Measurements from ENCODE around the gene USP3.

The USP3 gene

GRCh38 chr15:63509056-63509954 is 4.9 kb downstream of the USP3 start:
- DNase-seq (ENCODE audit: extremely low read depth, insufficient read length) = no peak
- no peak overlapping the region for H3K4me3 ChIP-seq (replicated peaks; ENCODE audit: low read depth, low read length)

GRCh38 chr15:63509955-63510940 is 5.9 kb downstream of the USP3 start:
- Histone ChIP-seq H3K27me3 (replicated peaks; ENCODE audit: control insufficient read depth, insufficient read depth, low read length) (no peaks in the 10 kb centered on the region), H3K36me3 (ENCODE audit: control insufficient read depth, insufficient read depth, low read length) (no peaks in the 10 kb centered on the region), H3K4me3 (replicated peaks; ENCODE audit: low read depth, low read length) (no peak overlapping the region)
- no peak for TF ChIP-seq CTCF (IDR thresholded peaks at IDR 0.05; ENCODE audit: insufficient read depth, low read length, poor library complexity, severe bottlenecking)
- no peak for DNase-seq (ENCODE audit: extremely low read depth, insufficient read length)

More at GRCh38 chr15:63509056-63509954, 4.9 kb downstream of the USP3 start:
- TF ChIP-seq CTCF (IDR thresholded peaks at IDR 0.05; ENCODE audit: insufficient read depth, low read length, poor library complexity, severe bottlenecking) = no peak
- no peaks in the 10 kb centered on the region for H3K27me3 ChIP-seq (replicated peaks; ENCODE audit: control insufficient read depth, insufficient read depth, low read length)
- no peaks in the 10 kb centered on the region for H3K36me3 ChIP-seq (ENCODE audit: control insufficient read depth, insufficient read depth, low read length)

GRCh38 chr15:63512148-63512547 is 7.8 kb downstream of the USP3 start:
- DNase-seq (ENCODE audit: extremely low read depth, insufficient read length) = no peak
- no peaks in the 10 kb centered on the region for H3K36me3 ChIP-seq (ENCODE audit: control insufficient read depth, insufficient read depth, low read length)
- TF ChIP-seq CTCF (IDR thresholded peaks at IDR 0.05; ENCODE audit: insufficient read depth, low read length, poor library complexity, severe bottlenecking) = no peak
- no peaks in the 10 kb centered on the region for H3K27me3 ChIP-seq (replicated peaks; ENCODE audit: control insufficient read depth, insufficient read depth, low read length)
- no peak overlapping the region for H3K4me3 ChIP-seq (replicated peaks; ENCODE audit: low read depth, low read length)

GRCh38 chr15:63513271-63513670 is 8.9 kb downstream of the USP3 start:
- no peak for DNase-seq (ENCODE audit: extremely low read depth, insufficient read length)
- H3K4me3 ChIP-seq (replicated peaks; ENCODE audit: low read depth, low read length) = no peak overlapping the region
- TF ChIP-seq CTCF (IDR thresholded peaks at IDR 0.05; ENCODE audit: insufficient read depth, low read length, poor library complexity, severe bottlenecking) = no peak

GRCh38 chr15:63513728-63514127 is 9.3 kb downstream of the USP3 start:
- no peak for TF ChIP-seq CTCF (IDR thresholded peaks at IDR 0.05; ENCODE audit: insufficient read depth, low read length, poor library complexity, severe bottlenecking)
- H3K36me3 ChIP-seq (ENCODE audit: control insufficient read depth, insufficient read depth, low read length) = no peaks in the 10 kb centered on the region
- no peak overlapping the region for H3K4me3 ChIP-seq (replicated peaks; ENCODE audit: low read depth, low read length)
- DNase-seq (ENCODE audit: extremely low read depth, insufficient read length) = no peak
- H3K27me3 ChIP-seq (replicated peaks; ENCODE audit: control insufficient read depth, insufficient read depth, low read length) = no peaks in the 10 kb centered on the region

More at GRCh38 chr15:63513271-63513670, 8.9 kb downstream of the USP3 start:
- Histone ChIP-seq H3K36me3 (ENCODE audit: control insufficient read depth, insufficient read depth, low read length) (no peaks in the 10 kb centered on the region), H3K27me3 (replicated peaks; ENCODE audit: control insufficient read depth, insufficient read depth, low read length) (no peaks in the 10 kb centered on the region)

Measured in GM06990 (cell line).